GOT3 (cell line): ENCODE results near the gene PKD1.
"Not testable (repeated sequence)": the region's sequence is repeated elsewhere in the genome, so short reads cannot be mapped to it uniquely, and the experiment has no call there.

Experiments
- DNase-seq: peaks from one replicate; lab custom pipeline; 2025; ENCODE audit warnings: mixed read lengths; lab: John Stamatoyannopoulos, UW

PKD1 gene

GRCh38 chr16:2150418-2151187, 14.9 kb upstream of the PKD1 start:
- DNase-seq, result no peak

GRCh38 chr16:2149630-2150417, 14.1 kb upstream of the PKD1 start:
- no peak for DNase-seq

GRCh38 chr16:2148714-2149629, 13.3 kb upstream of the PKD1 start:
- no peak for DNase-seq

- DNase-seq, result no peak
These were observed 12.4 kb upstream of the PKD1 start, which contains the start of gene RAB26 for GRCh38 chr16:2147981-2148671. Gene RAB26, plus strand, starts transcription at chr16:2148625. Its CDS starts 159 bp downstream, at chr16:2148784.

- DNase-seq, result no peak
These were observed 11.7 kb upstream of the PKD1 start for GRCh38 chr16:2147378-2147777.

GRCh38 chr16:2145843-2146242, 10.1 kb upstream of the PKD1 start:
- DNase-seq, result no peak

- DNase-seq, result no peak
These were observed 8.3 kb upstream of the PKD1 start for GRCh38 chr16:2143878-2144485.

- no peak for DNase-seq
These were observed 7.5 kb upstream of the PKD1 start for GRCh38 chr16:2142942-2143877.

- DNase-seq, result not testable (repeated sequence)
These were observed 627 bp downstream of the PKD1 start for GRCh38 chr16:2135071-2135470.

- not testable (repeated sequence) for DNase-seq
These were observed 1.9 kb downstream of the PKD1 start for GRCh38 chr16:2133797-2134196.

GRCh38 chr16:2129890-2130447, 5.7 kb downstream of the PKD1 start:
- not testable (repeated sequence) for DNase-seq

GRCh38 chr16:2129251-2129650, 6.4 kb downstream of the PKD1 start:
- DNase-seq, result not testable (repeated sequence)

GRCh38 chr16:2127630-2128280, 7.9 kb downstream of the PKD1 start:
- DNase-seq, result not testable (repeated sequence)

- not testable (repeated sequence) for DNase-seq
These were observed 8.7 kb downstream of the PKD1 start for GRCh38 chr16:2126928-2127556.

- DNase-seq, result not testable (repeated sequence)
These were observed 9.4 kb downstream of the PKD1 start for GRCh38 chr16:2126161-2126743.

- DNase-seq, result not testable (repeated sequence)
These were observed 10.1 kb downstream of the PKD1 start for GRCh38 chr16:2125609-2126008.

GRCh38 chr16:2124694-2125444, 10.8 kb downstream of the PKD1 start:
- DNase-seq, result not testable (repeated sequence)
